ENCODE measurements around the gene DYNLT2. TPM values are rescaled to one million over a fixed set of nuclear protein-coding genes. Genes with fewer than 3 reads are reported as not detected.

Gene DYNLT2
- 1 to 10 TPM; 2.0 TPM for total RNA-seq

- Mint-ChIP-seq H3K4me1 (peaks cover 27% of the 10 kb centered on the region), H3K9me3 (peaks cover 2% of the 10 kb centered on the region), H3K4me3 (peak within 1 kb of the TSS; percentile 92), H3K27ac (peak within 1 kb of the TSS; percentile 98), H3K27me3 (no peaks in the 10 kb centered on the region), H3K36me3 (peaks cover 19% of the 10 kb centered on the region)
- DNase-seq, result peak; percentile 95
These were observed at the start of gene DYNLT2, which contains the start of gene ERMARD for GRCh38 chr6:169751242-169752073. Gene DYNLT2 (minus strand): TSS chr6:169751572. CDS start chr6:169751458, 114 bp downstream. Gene ERMARD (plus strand): TSS chr6:169751622. CDS start chr6:169751658, 36 bp downstream.

- H3K36me3 Mint-ChIP-seq, result no peaks in the 10 kb centered on the region
- no peak for DNase-seq
- no peaks in the 10 kb centered on the region for H3K9me3 Mint-ChIP-seq
- H3K4me3 Mint-ChIP-seq, result no peak overlapping the region
- H3K27ac Mint-ChIP-seq, result no peak overlapping the region
- H3K27me3 Mint-ChIP-seq, result peaks cover 72% of the 10 kb centered on the region
- peaks cover 33% of the 10 kb centered on the region for H3K4me1 Mint-ChIP-seq
These were observed 49.5 kb upstream of the DYNLT2 start for GRCh38 chr6:169800668-169801395.

- Mint-ChIP-seq H3K27ac (no peak overlapping the region), H3K27me3 (peaks cover 72% of the 10 kb centered on the region), H3K4me3 (no peak overlapping the region), H3K4me1 (peaks cover 27% of the 10 kb centered on the region), H3K36me3 (no peaks in the 10 kb centered on the region), H3K9me3 (no peaks in the 10 kb centered on the region)
- no peak for DNase-seq
These were observed 48.8 kb upstream of the DYNLT2 start for GRCh38 chr6:169800116-169800667.

GRCh38 chr6:169799474-169799926, 48.1 kb upstream of the DYNLT2 start:
- no peaks in the 10 kb centered on the region for H3K36me3 Mint-ChIP-seq
- no peak for DNase-seq
- peaks cover 23% of the 10 kb centered on the region for H3K4me1 Mint-ChIP-seq
- no peak overlapping the region for H3K27ac Mint-ChIP-seq
- no peaks in the 10 kb centered on the region for H3K9me3 Mint-ChIP-seq
- peaks cover 72% of the 10 kb centered on the region for H3K27me3 Mint-ChIP-seq
- H3K4me3 Mint-ChIP-seq, result no peak overlapping the region

- Mint-ChIP-seq H3K9me3 (no peaks in the 10 kb centered on the region), H3K4me1 (peaks cover 17% of the 10 kb centered on the region), H3K4me3 (no peak overlapping the region), H3K27me3 (peaks cover 70% of the 10 kb centered on the region), H3K27ac (no peak overlapping the region), H3K36me3 (no peaks in the 10 kb centered on the region)
- no peak for DNase-seq
These were observed 47.5 kb upstream of the DYNLT2 start for GRCh38 chr6:169798764-169799473.

GRCh38 chr6:169795196-169795595, 43.8 kb upstream of the DYNLT2 start:
- Mint-ChIP-seq H3K4me1 (peaks cover 6% of the 10 kb centered on the region), H3K36me3 (no peaks in the 10 kb centered on the region), H3K4me3 (no peak overlapping the region), H3K27me3 (peaks cover 87% of the 10 kb centered on the region), H3K27ac (no peak overlapping the region), H3K9me3 (no peaks in the 10 kb centered on the region)
- no peak for DNase-seq

GRCh38 chr6:169794317-169795055, 43.1 kb upstream of the DYNLT2 start:
- peaks cover 13% of the 10 kb centered on the region for H3K4me1 Mint-ChIP-seq
- DNase-seq, result no peak
- H3K4me3 Mint-ChIP-seq, result no peak overlapping the region
- no peaks in the 10 kb centered on the region for H3K36me3 Mint-ChIP-seq
- peaks cover 90% of the 10 kb centered on the region for H3K27me3 Mint-ChIP-seq
- H3K27ac Mint-ChIP-seq, result no peak overlapping the region
- H3K9me3 Mint-ChIP-seq, result no peaks in the 10 kb centered on the region

GRCh38 chr6:169793408-169793807, 42.0 kb upstream of the DYNLT2 start:
- DNase-seq, result no peak
- H3K9me3 Mint-ChIP-seq, result no peaks in the 10 kb centered on the region
- H3K4me1 Mint-ChIP-seq, result peaks cover 13% of the 10 kb centered on the region
- no peak overlapping the region for H3K27ac Mint-ChIP-seq
- peaks cover 86% of the 10 kb centered on the region for H3K27me3 Mint-ChIP-seq
- no peak overlapping the region for H3K4me3 Mint-ChIP-seq
- H3K36me3 Mint-ChIP-seq, result no peaks in the 10 kb centered on the region

GRCh38 chr6:169792306-169793015, 41.1 kb upstream of the DYNLT2 start:
- Mint-ChIP-seq H3K27me3 (peaks cover 77% of the 10 kb centered on the region), H3K4me3 (no peak overlapping the region), H3K36me3 (no peaks in the 10 kb centered on the region), H3K4me1 (peaks cover 13% of the 10 kb centered on the region), H3K9me3 (no peaks in the 10 kb centered on the region), H3K27ac (no peak overlapping the region)
- no peak for DNase-seq

GRCh38 chr6:169791721-169792131, 40.4 kb upstream of the DYNLT2 start:
- Mint-ChIP-seq H3K27me3 (peaks cover 73% of the 10 kb centered on the region), H3K27ac (no peak overlapping the region), H3K36me3 (no peaks in the 10 kb centered on the region), H3K4me1 (peaks cover 13% of the 10 kb centered on the region), H3K4me3 (no peak overlapping the region), H3K9me3 (no peaks in the 10 kb centered on the region)
- DNase-seq, result no peak

GRCh38 chr6:169789944-169790927, 38.9 kb upstream of the DYNLT2 start:
- Mint-ChIP-seq H3K4me3 (peak overlapping the region; percentile 77), H3K36me3 (no peaks in the 10 kb centered on the region), H3K9me3 (no peaks in the 10 kb centered on the region), H3K27ac (no peak overlapping the region), H3K27me3 (peaks cover 60% of the 10 kb centered on the region), H3K4me1 (peaks cover 13% of the 10 kb centered on the region)
- DNase-seq, result peak; percentile 81

GRCh38 chr6:169789146-169789943, 38.0 kb upstream of the DYNLT2 start:
- H3K27me3 Mint-ChIP-seq, result peaks cover 53% of the 10 kb centered on the region
- peak overlapping the region; percentile 77 for H3K4me3 Mint-ChIP-seq
- DNase-seq, result no peak
- peaks cover 13% of the 10 kb centered on the region for H3K4me1 Mint-ChIP-seq
- H3K36me3 Mint-ChIP-seq, result no peaks in the 10 kb centered on the region
- H3K27ac Mint-ChIP-seq, result no peak overlapping the region
- no peaks in the 10 kb centered on the region for H3K9me3 Mint-ChIP-seq

All from activated naive CD8-positive, alpha-beta T cell treated with anti-CD3 and anti-CD28 coated beads for 36 hours (primary cell).